Left cardiac atrium (tissue), 4 donors: ENCODE measurements around the gene SLC10A3. TPM values are rescaled to one million over a fixed set of nuclear protein-coding genes. Genes with fewer than 3 reads are reported as not detected.
A peak's percentile ranks its signal among the peaks of the same experiment; 100 is the strongest.

ENCODE experiments used
- ATAC-seq, 2 donors: fragments of 200-7000 bp; cut with Tn5 transposase; one replicate each; pipeline ENCODE4 v1.9.1; 2020; ENCODE audit warnings: mild to moderate bottlenecking in 2 of 2, moderate library complexity in 2 of 2
- DNase-seq: peaks from one replicate; pipeline ENCODE4 v3.0.0-alpha.2; 2020
- intact Hi-C, 2 donors: fragments of 100-400 bp; cut with DNase I; formaldehyde crosslinking; loops; one replicate each; pipeline versions ENCODE4 v1.14.1 to v1.15.1; 2022 to 2023
- total RNA-seq, 2 donors: library from RNA; stranded (reverse); fragmentation: NEBNext Ultra II Directional; extraction: Animal tissue kit (Norgen Biotek cat#: 25700); gene quantifications; one replicate each; pipeline ENCODE4 v1.2.1, GENCODE V29; 2021
- donor health status: DM: no; HTN: yes; CAD: no.
- donor health status: DM: no; HTN: yes; CAD: no; lungs with severe emphysema.
- donor health status: DM: yes; HTN: yes; CAD: no.
- donor health status: Dilated cardiomyopathy.

Gene SLC10A3
- total RNA-seq, 2 donors from 2014 or later, result 15.1 to 18.4 TPM

GRCh38 chrX:154486396-154487207 lies 3.8 kb downstream of the SLC10A3 start, which contains the start of gene UBL4A:
TSS of gene UBL4A (minus strand) at chrX:154486615. CDS start at chrX:154486584, 31 bp downstream.
- ATAC-seq (peak; percentile 41 to 66), DNase-seq (peak; percentile 76)
- intact Hi-C loops, result no loop called here

- no peak for ATAC-seq
- intact Hi-C loops, result no loop called here
- DNase-seq, result peak; percentile 48
These were observed 4.4 kb downstream of the SLC10A3 start for GRCh38 chrX:154486052-154486395.

- intact Hi-C loops, result no loop called here
- ATAC-seq (no peak), DNase-seq (no peak)
These were observed 5.0 kb downstream of the SLC10A3 start for GRCh38 chrX:154485150-154486051.

- intact Hi-C loops, result no loop called here
- ATAC-seq, result peak in 1 of 2 donors; percentile 10
- DNase-seq, result no peak
These were observed 5.9 kb downstream of the SLC10A3 start for GRCh38 chrX:154484255-154485149.

GRCh38 chrX:154483325-154483724 lies 7.1 kb downstream of the SLC10A3 start:
- no peak for DNase-seq
- intact Hi-C loops, result no loop called here
- no peak for ATAC-seq

- no peak for ATAC-seq
- intact Hi-C loops, result no loop called here
- no peak for DNase-seq
These were observed 7.6 kb downstream of the SLC10A3 start for GRCh38 chrX:154482786-154483185.

- ATAC-seq, result no peak
- DNase-seq, result no peak
- intact Hi-C loops, result no loop called here
These were observed 8.4 kb downstream of the SLC10A3 start for GRCh38 chrX:154481911-154482601.

- DNase-seq (no peak), ATAC-seq (no peak)
- intact Hi-C loops, result no loop called here
These were observed 9.2 kb downstream of the SLC10A3 start for GRCh38 chrX:154481195-154481594.

- intact Hi-C loops, result no loop called here
- ATAC-seq (peak; percentile 95 to 97), DNase-seq (peak; percentile 93)
These were observed 11.5 kb downstream of the SLC10A3 start, which contains the start of gene LAGE3 for GRCh38 chrX:154478728-154479622. TSS of gene LAGE3 (minus strand) at chrX:154479281. CDS start at chrX:154478915, 366 bp downstream.

- no peak for DNase-seq
- ATAC-seq, result peak in 1 of 2 donors; percentile 1
- intact Hi-C loops, result no loop called here
These were observed 12.4 kb downstream of the SLC10A3 start for GRCh38 chrX:154477891-154478477.

GRCh38 chrX:154476821-154477220 lies 13.6 kb downstream of the SLC10A3 start:
- intact Hi-C loops, result no loop called here
- DNase-seq (no peak), ATAC-seq (no peak)

GRCh38 chrX:154473683-154474082 lies 16.7 kb downstream of the SLC10A3 start:
- no peak for ATAC-seq
- no peak for DNase-seq
- intact Hi-C loops, result no loop called here

GRCh38 chrX:154472685-154473632 lies 17.5 kb downstream of the SLC10A3 start:
- ATAC-seq (no peak), DNase-seq (no peak)
- intact Hi-C loops, result no loop called here

GRCh38 chrX:154471839-154472684 lies 18.4 kb downstream of the SLC10A3 start:
- DNase-seq, result no peak
- no peak for ATAC-seq
- intact Hi-C loops, result no loop called here

GRCh38 chrX:154470914-154471568 lies 19.4 kb downstream of the SLC10A3 start:
- intact Hi-C loops, result no loop called here
- ATAC-seq (no peak), DNase-seq (no peak)
